ENCODE results near the gene LDLRAD4.
A peak's percentile ranks its signal among the peaks of the same experiment; 100 is the strongest.

Gene LDLRAD4

DNA sequence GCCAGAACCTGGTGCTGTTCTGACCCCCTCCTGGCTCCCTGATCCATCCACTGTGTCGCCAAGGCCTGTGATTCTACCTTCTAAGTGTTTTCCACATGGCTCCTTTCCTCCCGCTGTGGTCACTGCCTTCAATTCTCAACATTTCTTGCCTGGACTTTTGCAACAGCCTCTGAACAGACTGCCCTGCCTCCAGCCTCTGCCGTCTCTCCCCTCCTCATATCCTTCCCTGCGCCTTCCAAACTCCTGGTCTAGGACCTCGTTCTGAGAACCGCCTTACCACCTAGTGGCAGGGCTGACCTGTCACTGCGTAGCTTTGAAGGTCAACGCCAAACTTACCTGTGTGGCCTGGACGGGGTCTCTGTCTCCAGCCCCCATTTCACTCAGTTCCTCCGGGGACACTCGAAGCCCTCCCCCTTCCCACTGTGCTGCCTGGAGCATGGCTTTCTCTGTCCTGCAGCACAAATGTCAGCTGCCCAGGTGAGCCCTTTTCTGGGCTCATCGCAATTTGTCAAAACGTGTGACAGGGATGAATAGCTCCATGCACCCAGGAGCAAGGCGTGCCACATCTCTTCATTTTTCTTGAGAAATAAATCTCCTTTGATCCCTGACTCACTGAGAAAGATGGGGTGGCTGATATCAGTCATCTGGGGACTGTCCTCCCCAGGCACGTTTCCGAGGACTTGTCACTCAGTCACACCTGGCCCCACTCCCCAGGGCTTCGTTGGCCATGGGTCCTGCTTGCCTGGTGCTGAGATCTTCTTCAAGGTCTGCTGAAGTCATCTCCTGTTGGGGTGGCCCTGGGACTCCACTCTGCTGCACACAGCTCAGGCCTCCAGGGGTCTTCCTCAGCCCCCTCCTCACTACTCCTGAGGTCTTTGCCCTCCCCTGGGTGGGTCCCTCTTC is 46.7 kb downstream of the LDLRAD4 start:
- no peak for DNase-seq (ENCODE audit: low spot score)

- DNase-seq (ENCODE audit: low spot score): no peak
Observed at GRCh38 chr18:13265911-13266217, 47.3 kb downstream of the LDLRAD4 start.

DNA sequence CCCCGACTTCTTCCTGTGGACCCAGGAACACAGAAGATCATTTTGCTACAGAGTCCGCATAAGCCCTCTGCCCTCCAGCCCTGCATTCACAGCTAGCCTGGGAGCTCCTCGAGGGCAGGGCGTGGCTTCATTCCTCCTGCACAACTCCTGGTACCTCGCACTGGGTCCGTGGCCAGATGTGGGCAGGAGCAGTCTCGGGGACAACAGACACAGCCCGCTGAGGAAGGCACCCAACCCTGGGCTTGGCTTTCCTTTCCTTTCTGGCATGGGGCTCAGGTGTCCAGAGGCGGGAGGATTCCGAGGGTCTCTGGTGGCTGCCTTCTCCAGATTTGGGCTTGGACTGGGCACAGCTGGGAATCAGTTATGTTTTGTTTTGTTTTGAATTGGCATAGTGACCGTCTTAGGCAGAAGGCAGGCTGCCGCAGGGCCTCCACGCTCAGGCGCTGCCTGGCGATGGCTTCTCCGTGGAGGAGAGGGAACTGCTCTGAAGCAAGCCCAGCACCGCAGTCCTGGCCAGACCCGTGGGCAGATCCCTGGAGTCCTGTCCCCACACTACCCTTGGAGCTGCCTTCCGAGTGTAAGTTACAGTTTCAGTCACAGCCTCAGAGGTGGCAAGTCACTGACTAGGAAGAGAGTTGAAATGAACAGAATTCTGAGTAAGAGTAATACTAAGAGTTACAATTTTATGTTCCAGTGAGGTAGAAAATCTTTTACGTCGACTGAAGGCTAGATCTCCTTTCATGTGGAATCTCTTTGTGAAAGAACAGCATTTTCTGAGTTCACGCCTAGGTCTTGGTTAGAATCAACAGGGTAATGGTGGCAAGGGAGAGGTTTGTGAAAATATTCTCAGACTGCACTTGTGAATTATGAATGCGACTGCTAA is 47.9 kb downstream of the LDLRAD4 start:
- no peak for DNase-seq (ENCODE audit: low spot score)

GRCh38 chr18:13267431-13267873 is 48.9 kb downstream of the LDLRAD4 start:
- DNase-seq (ENCODE audit: low spot score): no peak

DNA sequence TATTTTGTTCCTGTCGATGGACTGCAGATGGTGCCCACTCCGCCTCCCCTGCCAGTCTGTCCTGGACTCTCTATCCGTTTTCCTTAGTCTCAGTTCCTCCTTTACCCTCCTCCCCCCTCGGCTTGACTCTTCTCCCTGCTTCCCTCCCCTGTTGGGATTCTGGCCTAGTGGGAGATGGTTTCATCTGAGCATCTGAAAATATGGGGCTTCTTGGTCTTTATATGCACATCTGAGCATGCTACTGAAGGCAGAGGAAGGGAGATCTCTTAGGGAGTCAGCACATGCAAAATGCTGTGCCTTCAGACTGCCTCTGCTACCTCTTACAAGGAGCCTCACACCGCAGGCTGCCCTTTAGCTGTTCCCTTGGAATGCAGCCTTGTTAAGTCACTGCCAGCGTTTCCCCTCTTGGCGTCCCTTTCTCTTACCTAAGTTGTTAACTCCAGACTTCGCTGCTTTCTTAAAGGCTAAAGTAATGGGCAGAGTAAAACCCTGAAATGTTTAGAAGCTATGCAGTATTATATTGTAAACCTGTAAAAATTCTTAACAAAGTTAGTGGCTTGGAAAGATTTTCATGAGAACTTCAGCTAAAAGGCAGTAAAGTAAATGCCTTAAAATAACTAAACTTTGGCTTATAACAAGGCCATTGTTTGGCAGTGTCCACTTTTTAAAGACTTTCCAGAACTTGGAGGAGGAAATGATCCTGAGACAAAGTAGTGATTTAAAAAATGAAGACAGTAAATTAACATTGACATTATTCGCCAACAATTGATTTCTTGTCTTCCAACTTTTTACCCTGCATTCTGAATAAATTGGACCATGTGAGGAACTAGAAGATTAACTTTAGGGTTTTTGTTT is 49.8 kb downstream of the LDLRAD4 start:
- no peak for DNase-seq (ENCODE audit: low spot score)

GRCh38 chr18:13269013-13269280 is 50.4 kb downstream of the LDLRAD4 start:
- no peak for DNase-seq (ENCODE audit: low spot score)

GRCh38 chr18:13269521-13270011 is 51.0 kb downstream of the LDLRAD4 start:
- DNase-seq (ENCODE audit: low spot score): no peak

GRCh38 chr18:13270279-13270855 is 51.8 kb downstream of the LDLRAD4 start:
- DNase-seq (ENCODE audit: low spot score): no peak

GRCh38 chr18:13271302-13271911 is 52.8 kb downstream of the LDLRAD4 start:
- no peak for DNase-seq (ENCODE audit: low spot score)

GRCh38 chr18:13272416-13272815 is 53.9 kb downstream of the LDLRAD4 start:
- DNase-seq (ENCODE audit: low spot score): peak; percentile 30

GRCh38 chr18:13273800-13274199 is 55.2 kb downstream of the LDLRAD4 start:
- peak; percentile 34 for DNase-seq (ENCODE audit: low spot score)

DNA sequence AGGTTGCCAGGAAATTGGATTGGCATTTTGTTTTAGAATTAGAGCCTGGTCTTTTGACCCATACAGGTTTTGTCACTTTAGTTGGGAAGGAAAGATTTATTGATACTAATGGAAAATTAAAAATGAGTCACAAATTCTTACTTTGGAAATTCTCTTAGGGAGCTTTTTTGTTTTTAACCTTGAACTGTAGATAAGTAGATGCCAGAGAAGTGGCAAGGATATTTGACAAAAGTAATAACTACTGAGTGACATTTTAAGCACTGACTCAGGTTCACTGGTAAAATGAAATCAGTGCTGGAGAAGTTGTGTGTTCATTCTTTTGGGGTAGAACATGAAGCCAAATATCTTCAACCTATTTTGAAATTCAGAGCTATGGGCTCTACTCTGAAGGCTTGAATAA is 56.5 kb downstream of the LDLRAD4 start:
- DNase-seq (ENCODE audit: low spot score): no peak

GRCh38 chr18:13276530-13277520 is 58.3 kb downstream of the LDLRAD4 start:
- DNase-seq (ENCODE audit: low spot score): peak; percentile 67

DNA sequence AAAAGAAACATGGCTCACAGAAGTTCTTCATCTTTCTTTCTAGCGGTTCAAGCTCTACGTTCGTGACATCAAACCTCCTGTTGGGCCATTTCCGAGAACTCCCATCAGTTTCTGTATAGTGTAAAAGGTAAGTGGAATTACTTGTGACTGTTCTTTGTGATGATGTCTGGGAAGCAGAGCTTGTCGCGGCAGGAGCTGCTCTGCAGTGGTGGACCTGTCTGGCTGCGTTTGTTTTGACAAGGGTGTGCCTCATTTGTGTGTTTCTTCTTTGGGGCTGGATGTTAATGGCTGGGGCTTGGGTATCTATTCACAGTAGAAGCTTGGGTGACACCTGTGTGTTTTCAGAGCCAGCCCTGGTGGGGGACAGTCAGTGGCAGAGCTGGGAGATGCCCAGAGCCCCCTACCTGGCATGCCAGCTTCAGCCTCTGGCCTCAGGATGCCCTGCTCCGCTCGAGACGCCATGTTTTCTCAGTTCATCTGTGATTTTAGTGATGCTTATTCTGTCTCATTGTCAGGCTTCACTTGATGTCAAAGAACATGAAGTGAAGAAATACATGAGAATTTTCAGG is 59.6 kb downstream of the LDLRAD4 start:
- no peak for DNase-seq (ENCODE audit: low spot score)

GRCh38 chr18:13279181-13280069 is 60.9 kb downstream of the LDLRAD4 start:
- DNase-seq (ENCODE audit: low spot score): no peak

- peak; percentile 24 for DNase-seq (ENCODE audit: low spot score)
Observed at GRCh38 chr18:13280070-13280795, 61.7 kb downstream of the LDLRAD4 start.

- DNase-seq (ENCODE audit: low spot score): no peak
Observed at GRCh38 chr18:13281406-13281805, 62.8 kb downstream of the LDLRAD4 start.

DNA sequence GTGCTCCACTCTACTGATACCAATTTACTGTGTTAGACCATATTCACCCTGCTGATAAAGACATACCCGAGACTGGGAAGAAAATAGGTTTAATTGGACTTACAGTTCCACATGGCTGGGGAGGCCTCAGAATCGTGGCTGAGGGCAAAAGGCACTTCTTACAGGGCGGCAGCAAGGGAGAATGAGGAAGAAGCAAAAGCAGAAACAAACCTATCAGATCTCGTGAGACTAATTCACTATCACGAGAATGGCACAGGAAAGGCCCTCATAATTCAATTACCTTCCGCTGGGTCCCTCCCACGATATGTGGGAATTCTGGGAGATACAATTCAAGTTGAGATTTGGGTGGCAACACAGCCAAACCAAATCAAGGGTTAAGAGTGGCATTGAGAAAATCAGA is 65.2 kb downstream of the LDLRAD4 start:
- no peak for DNase-seq (ENCODE audit: low spot score)
